Coronary artery (tissue), 2 donors: Measurements from ENCODE around the gene UBE2J2.
A peak's percentile ranks its signal among the peaks of the same experiment; 100 is the strongest.

Experiments used
- DNase-seq: peaks from one replicate; pipeline ENCODE4 v3.0.0-alpha.2; 2017; ENCODE audit warnings: low spot score
- H3K27ac ChIP-seq, 2 donors: fragments of 200-600 bp; sonication (generic); one replicate each; pipeline ENCODE4 v1.5.1; 2016 to 2019
- H3K4me3 ChIP-seq: fragments of 200-600 bp; sonication (generic); 2 replicates; pipeline ENCODE4 v1.5.1; 2016; ENCODE audit warnings: mild to moderate bottlenecking, moderate library complexity
- CTCF ChIP-seq: fragments of 200-600 bp; sonication (generic); IDR thresholded peaks from one replicate; pipeline ENCODE4 v1.5.1; 2019; ENCODE audit warnings: antibody characterized with exemption

Gene UBE2J2

GRCh38 chr1:1282998-1283397, 9.3 kb upstream of the UBE2J2 start:
- no peak for TF ChIP-seq CTCF
- Histone ChIP-seq H3K27ac (no peak overlapping the region), H3K4me3 (no peak overlapping the region)
- DNase-seq, result no peak

GRCh38 chr1:1281533-1282321, 8.1 kb upstream of the UBE2J2 start:
- DNase-seq, result no peak
- Histone ChIP-seq H3K27ac (no peak overlapping the region), H3K4me3 (no peak overlapping the region)
- no peak for TF ChIP-seq CTCF

- no peak overlapping the region for H3K4me3 ChIP-seq
- H3K27ac ChIP-seq, result no peak overlapping the region
- no peak for TF ChIP-seq CTCF
- DNase-seq, result no peak
These were observed 7.3 kb upstream of the UBE2J2 start for GRCh38 chr1:1280782-1281481.

- DNase-seq, result no peak
- Histone ChIP-seq H3K27ac (no peak overlapping the region), H3K4me3 (no peak overlapping the region)
- no peak for TF ChIP-seq CTCF
These were observed 5.4 kb upstream of the UBE2J2 start for GRCh38 chr1:1279028-1279427.

- no peak overlapping the region for H3K4me3 ChIP-seq
- no peak overlapping the region for H3K27ac ChIP-seq
- no peak for DNase-seq
- TF ChIP-seq CTCF, result no peak
These were observed 5.0 kb upstream of the UBE2J2 start for GRCh38 chr1:1278620-1279019.

- no peak overlapping the region for H3K27ac ChIP-seq
- no peak overlapping the region for H3K4me3 ChIP-seq
- TF ChIP-seq CTCF, result no peak
- no peak for DNase-seq
These were observed 2.2 kb upstream of the UBE2J2 start for GRCh38 chr1:1275836-1276235.

GRCh38 chr1:1274931-1275431, 1.3 kb upstream of the UBE2J2 start:
- TF ChIP-seq CTCF, result no peak
- no peak for DNase-seq
- H3K4me3 ChIP-seq, result peak overlapping the region; percentile 87
- no peak overlapping the region for H3K27ac ChIP-seq
